Measurements from ENCODE around the gene ZSCAN9. TPM values are rescaled to one million over a fixed set of nuclear protein-coding genes. Genes with fewer than 3 reads are reported as not detected.
A peak's percentile ranks its signal among the peaks of the same experiment; 100 is the strongest.

Gene ZSCAN9
- total and polyA plus RNA-seq, 9 of the 15 experiments (the other 6 are each of a cell fraction or from before 2014, with no cell fraction given): 18.8 to 48.9 (median 28.7) TPM

- TF ChIP-seq NR4A1 (CRISPR knock-in tag; IDR thresholded peaks at IDR 0.05) (peak; percentile 86; the same call in 1 of the 2 replicates), NR4A1 (tag; IDR thresholded peaks at IDR 0.05) (no peak), EZH2 (IDR thresholded peaks at IDR 0.05; ENCODE audit: borderline replicate concordance, low read depth, low read length) (no peak), ZNF232 (CRISPR knock-in tag; IDR thresholded peaks at IDR 0.05) (no peak), ZNF263 (CRISPR knock-in tag; IDR thresholded peaks at IDR 0.05; ENCODE audit: borderline replicate concordance) (peak; percentile 71; the same call in 1 of the 2 replicates), SRF (CRISPR knock-in tag; IDR thresholded peaks at IDR 0.05) (peak in 1 of 2 experiments; percentile 17; a peak in 1 of 4 replicates), RBM15 (IDR thresholded peaks at IDR 0.05; ENCODE audit: insufficient read depth, low read length) (no peak), ZNF395 (CRISPR knock-in tag; IDR thresholded peaks at IDR 0.05) (no peak; the same call in 1 of the 2 replicates), ESRRA (IDR thresholded peaks at IDR 0.05; ENCODE audit: borderline replicate concordance, low read depth) (peak; percentile 33; the same call in 1 of the 2 replicates), MYNN (IDR thresholded peaks at IDR 0.05) (0 out of 2 replicates have a peak, but pooled peaks have one; percentile 38), MYNN (CRISPR knock-in tag; IDR thresholded peaks at IDR 0.05) (no peak), ZBTB8A (IDR thresholded peaks at IDR 0.05; ENCODE audit: partially characterized antibody) (no peak), ETV6 (IDR thresholded peaks at IDR 0.05; ENCODE audit: borderline replicate concordance in 1 of 2, low read depth in 2 of 2, low read length in 1 of 2) (no peak), ETV6 (CRISPR knock-in tag; IDR thresholded peaks at IDR 0.05; ENCODE audit: borderline replicate concordance) (no peak), HDAC6 (IDR thresholded peaks at IDR 0.05; ENCODE audit: low read depth, low read length) (no peak), ZC3H11A (IDR thresholded peaks at IDR 0.05; ENCODE audit: low read depth, low read length) (no peak), ZBTB12 (CRISPR knock-in tag; IDR thresholded peaks at IDR 0.05) (no peak; the same call in 1 of the 2 replicates), E2F5 (CRISPR knock-in tag; IDR thresholded peaks at IDR 0.05) (0 out of 2 replicates have a peak, but pooled peaks have one; percentile 38), SUPT5H (IDR thresholded peaks at IDR 0.05) (peak; percentile 92), ATF2 (CRISPR knock-in tag; IDR thresholded peaks at IDR 0.05) (no peak), MEF2A (IDR thresholded peaks at IDR 0.05; ENCODE audit: control insufficient read depth, low read depth, low read length) (no peak), CREB3 (tag; conservative IDR thresholded peaks at IDR 0.05; ENCODE audit: low read depth) (no peak), ZNF324 (CRISPR knock-in tag; IDR thresholded peaks at IDR 0.05) (no peak)
These were observed 42.1 kb downstream of the ZSCAN9 start, which contains the start of gene ZSCAN26 (continued) for GRCh38 chr6:28266962-28267694.

Measured in K562 (cell line).